Loucy (cell line): ENCODE measurements around the gene TMCC3.

Source experiments
- H2AFZ ChIP-seq: fragments of 200-600 bp; sonication (generic); 2 replicates; pipeline ENCODE4 v1.6.0; 2016; ENCODE audit warnings: antibody characterized with exemption, mild to moderate bottlenecking, low read length, moderate library complexity
- H3F3A ChIP-seq: fragments of 200-600 bp; 2 replicates; pipeline ENCODE4 v1.6.0; 2016; ENCODE audit warnings: antibody characterized with exemption, low read depth, mild to moderate bottlenecking
- H3K27me3 ChIP-seq: fragments of 200-600 bp; sonication (generic); 2 replicates; pipeline ENCODE4 v1.6.1; 2014; ENCODE audit warnings: low read length, mild to moderate bottlenecking; ENCODE audit not compliant: insufficient read depth, poor library complexity, severe bottlenecking
- H3K36me3 ChIP-seq: fragments of 200-600 bp; sonication (generic); 2 replicates; pipeline ENCODE4 v1.6.1; 2016; ENCODE audit warnings: low read length; ENCODE audit not compliant: insufficient read depth
- H3K4me1 ChIP-seq: fragments of 200-600 bp; sonication (generic); 2 replicates; pipeline ENCODE4 v1.5.1; 2014; ENCODE audit warnings: low read length, mild to moderate bottlenecking; ENCODE audit not compliant: insufficient read depth, poor library complexity, severe bottlenecking
- H3K4me2 ChIP-seq: fragments of 200-600 bp; sonication (generic); 2 replicates; pipeline ENCODE4 v1.6.0; 2014; ENCODE audit warnings: antibody characterized with exemption, low read length, low read depth, mild to moderate bottlenecking; ENCODE audit not compliant: poor library complexity, severe bottlenecking
- H3K4me3 ChIP-seq: fragments of 200-600 bp; sonication (generic); 2 replicates; pipeline ENCODE4 v1.5.1; 2014; ENCODE audit warnings: low read length, mild to moderate bottlenecking, mixed read lengths; ENCODE audit not compliant: poor library complexity, severe bottlenecking
- H3K79me2 ChIP-seq: fragments of 200-600 bp; sonication (generic); 2 replicates; pipeline ENCODE4 v1.6.1; 2014; ENCODE audit warnings: low read length; ENCODE audit not compliant: insufficient read depth
- H3K9ac ChIP-seq: fragments of 200-600 bp; sonication (generic); 2 replicates; pipeline ENCODE4 v1.6.0; 2014; ENCODE audit warnings: mild to moderate bottlenecking, low read depth, low read length, moderate library complexity; ENCODE audit not compliant: poor library complexity, severe bottlenecking
- H3K9me2 ChIP-seq: fragments of 200-600 bp; sonication (generic); replicated peaks from 2 replicates; pipeline ENCODE4 v1.6.1; 2016; ENCODE audit warnings: low read depth, low read length, mixed read lengths
- H3K9me3 ChIP-seq: fragments of 200-600 bp; sonication (generic); 2 replicates; pipeline ENCODE4 v1.6.1; 2014; ENCODE audit warnings: mild to moderate bottlenecking, antibody characterized with exemption, low read length, low read depth; ENCODE audit not compliant: insufficient read depth
- H4K20me1 ChIP-seq: fragments of 200-600 bp; sonication (generic); 2 replicates; pipeline ENCODE4 v1.6.0; 2014; ENCODE audit warnings: antibody characterized with exemption, low read length, mild to moderate bottlenecking; ENCODE audit not compliant: insufficient read depth, poor library complexity, severe bottlenecking
- EZH2phosphoT487 ChIP-seq: fragments of 200-600 bp; IDR thresholded peaks from 2 replicates; pipeline ENCODE4 v1.6.1; 2018; ENCODE audit warnings: antibody characterized with exemption, mild to moderate bottlenecking, moderate library complexity, borderline replicate concordance
- TF ChIP-seq, protein P1 (sequence below): fragments of 200-600 bp; sonication (generic); conservative IDR thresholded peaks from 2 replicates; pipeline ENCODE4 v1.5.1; 2014; ENCODE audit warnings: mild to moderate bottlenecking, antibody characterized with exemption, low read length

TMCC3 gene

DNA sequence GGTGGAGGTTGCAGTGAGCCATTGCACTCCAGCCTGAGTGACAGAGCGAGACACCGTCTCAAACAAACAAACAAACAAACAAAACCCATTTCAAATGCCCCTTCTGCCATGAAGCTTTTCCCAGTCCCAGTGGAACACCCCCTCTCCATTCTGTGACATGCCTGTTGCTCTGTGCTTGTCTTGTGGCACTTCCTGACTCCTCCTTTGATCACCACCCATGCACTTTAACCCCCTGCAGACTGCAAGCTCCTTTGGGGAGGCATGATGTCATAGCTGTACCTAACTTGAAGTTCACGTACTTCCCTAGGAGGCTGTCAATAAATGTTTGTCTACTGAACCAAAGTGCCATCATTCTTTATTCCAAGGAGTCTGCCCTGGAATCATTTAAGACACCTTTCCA is 64.7 kb downstream of the TMCC3 start:
- no peak overlapping the region for H3K4me2 ChIP-seq
- H3K79me2 ChIP-seq, result no peaks in the 10 kb centered on the region
- no peak overlapping the region for H3K9ac ChIP-seq
- H2AFZ ChIP-seq, result no peak overlapping the region
- no peaks in the 10 kb centered on the region for H3F3A ChIP-seq
- no peak overlapping the region for H3K4me3 ChIP-seq
- no peaks in the 10 kb centered on the region for H4K20me1 ChIP-seq
- no peaks in the 10 kb centered on the region for H3K9me3 ChIP-seq
- TF ChIP-seq EZH2phosphoT487, result no peak
- TF ChIP-seq, protein P1, sequence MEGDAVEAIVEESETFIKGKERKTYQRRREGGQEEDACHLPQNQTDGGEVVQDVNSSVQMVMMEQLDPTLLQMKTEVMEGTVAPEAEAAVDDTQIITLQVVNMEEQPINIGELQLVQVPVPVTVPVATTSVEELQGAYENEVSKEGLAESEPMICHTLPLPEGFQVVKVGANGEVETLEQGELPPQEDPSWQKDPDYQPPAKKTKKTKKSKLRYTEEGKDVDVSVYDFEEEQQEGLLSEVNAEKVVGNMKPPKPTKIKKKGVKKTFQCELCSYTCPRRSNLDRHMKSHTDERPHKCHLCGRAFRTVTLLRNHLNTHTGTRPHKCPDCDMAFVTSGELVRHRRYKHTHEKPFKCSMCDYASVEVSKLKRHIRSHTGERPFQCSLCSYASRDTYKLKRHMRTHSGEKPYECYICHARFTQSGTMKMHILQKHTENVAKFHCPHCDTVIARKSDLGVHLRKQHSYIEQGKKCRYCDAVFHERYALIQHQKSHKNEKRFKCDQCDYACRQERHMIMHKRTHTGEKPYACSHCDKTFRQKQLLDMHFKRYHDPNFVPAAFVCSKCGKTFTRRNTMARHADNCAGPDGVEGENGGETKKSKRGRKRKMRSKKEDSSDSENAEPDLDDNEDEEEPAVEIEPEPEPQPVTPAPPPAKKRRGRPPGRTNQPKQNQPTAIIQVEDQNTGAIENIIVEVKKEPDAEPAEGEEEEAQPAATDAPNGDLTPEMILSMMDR, result no peak
- H3K9me2 ChIP-seq, result no peaks in the 10 kb centered on the region
- no peaks in the 10 kb centered on the region for H3K27me3 ChIP-seq
- no peaks in the 10 kb centered on the region for H3K36me3 ChIP-seq
- no peaks in the 10 kb centered on the region for H3K4me1 ChIP-seq

DNA sequence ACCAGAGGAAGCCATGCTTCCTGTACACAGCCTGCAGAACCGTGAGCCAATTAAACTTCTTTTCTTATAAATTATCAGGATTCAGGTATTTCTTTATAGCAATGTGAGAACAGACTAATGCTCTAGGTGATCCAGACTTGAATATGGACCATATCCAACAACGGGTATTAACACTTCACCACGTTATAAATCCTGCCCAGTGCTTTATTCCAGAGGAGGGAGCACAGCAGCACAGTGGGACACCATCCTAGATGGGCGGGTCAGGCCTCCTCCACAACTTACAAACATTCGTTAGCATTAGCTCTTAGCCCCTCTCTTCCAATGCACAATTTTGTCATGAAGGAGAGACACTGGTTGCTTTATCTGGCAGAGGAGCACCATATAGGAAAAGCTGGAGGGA is 66.0 kb downstream of the TMCC3 start:
- H3K4me2 ChIP-seq, result no peak overlapping the region
- no peaks in the 10 kb centered on the region for H3F3A ChIP-seq
- no peaks in the 10 kb centered on the region for H3K9me3 ChIP-seq
- H3K27me3 ChIP-seq, result no peaks in the 10 kb centered on the region
- H3K4me3 ChIP-seq, result no peak overlapping the region
- no peak overlapping the region for H2AFZ ChIP-seq
- TF ChIP-seq, protein P1, result no peak
- TF ChIP-seq EZH2phosphoT487, result no peak
- H3K9me2 ChIP-seq, result no peaks in the 10 kb centered on the region
- H3K9ac ChIP-seq, result no peak overlapping the region
- no peaks in the 10 kb centered on the region for H3K79me2 ChIP-seq
- no peaks in the 10 kb centered on the region for H3K36me3 ChIP-seq
- no peaks in the 10 kb centered on the region for H4K20me1 ChIP-seq
- no peaks in the 10 kb centered on the region for H3K4me1 ChIP-seq

DNA sequence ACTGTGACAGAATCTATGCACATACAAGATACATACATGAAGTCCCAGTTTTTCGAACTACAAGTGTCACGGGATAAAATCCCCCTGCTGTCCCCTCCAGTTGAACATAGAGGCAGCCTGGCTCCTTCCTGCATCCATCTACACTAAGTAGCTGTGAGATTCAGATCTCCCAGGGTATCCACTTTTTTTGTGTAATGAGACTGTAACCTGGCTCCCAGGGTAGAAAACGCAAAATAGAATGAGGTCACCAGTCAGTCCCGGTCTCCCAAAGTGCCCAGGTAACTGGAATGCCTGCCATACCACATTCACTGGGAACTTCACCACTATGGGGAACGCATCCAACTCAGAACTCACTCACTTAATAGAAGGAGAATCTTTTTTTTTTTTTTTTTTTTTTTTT is 67.8 kb downstream of the TMCC3 start:
- Histone ChIP-seq H3K79me2 (no peaks in the 10 kb centered on the region), H3K9ac (no peak overlapping the region), H3K27me3 (no peaks in the 10 kb centered on the region), H3K4me1 (no peaks in the 10 kb centered on the region), H3K9me2 (no peaks in the 10 kb centered on the region), H3K36me3 (no peaks in the 10 kb centered on the region), H3K9me3 (no peaks in the 10 kb centered on the region), H3F3A (no peaks in the 10 kb centered on the region), H2AFZ (no peak overlapping the region), H3K4me2 (no peak overlapping the region), H4K20me1 (no peaks in the 10 kb centered on the region), H3K4me3 (no peak overlapping the region)
- TF ChIP-seq, protein P1, result no peak
- TF ChIP-seq EZH2phosphoT487, result no peak
